ENCODE measurements around the gene FAM47B. TPM values are rescaled to one million over a fixed set of nuclear protein-coding genes. Genes with fewer than 3 reads are reported as not detected.

FAM47B gene
- total and polyA plus RNA-seq, 5 donors from 2014 or later, result not detected

DNA sequence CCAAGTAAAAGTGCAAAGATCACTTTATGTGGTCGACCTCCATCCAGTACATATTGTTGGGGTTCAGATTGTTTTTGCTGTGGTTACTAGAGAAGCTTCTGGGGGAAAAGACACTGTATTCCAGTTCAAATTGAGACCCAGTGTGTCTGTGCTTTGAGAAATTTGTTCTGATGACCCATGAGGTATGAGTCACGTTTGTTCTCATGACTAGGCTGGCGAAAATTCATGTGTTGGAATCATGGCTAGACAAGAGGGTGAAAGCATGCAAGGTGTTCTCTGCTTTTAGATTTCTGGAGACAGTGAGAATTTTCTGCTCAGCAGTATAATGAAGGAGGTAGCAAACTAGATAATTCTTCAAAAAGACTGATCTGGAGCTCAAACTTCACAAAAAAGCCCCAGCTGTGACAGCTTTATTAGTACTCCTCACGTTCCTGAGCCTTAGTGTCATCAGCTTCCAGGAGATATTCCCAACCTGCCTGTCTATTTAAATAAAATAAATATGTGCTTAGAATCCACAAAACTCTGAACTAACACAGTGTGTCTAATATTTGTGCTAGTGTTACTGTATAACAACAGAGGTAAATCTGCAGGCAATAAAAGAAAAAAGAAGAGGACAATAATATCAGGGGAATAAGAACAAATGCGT is 24.4 kb upstream of the FAM47B start:
- H3K36me3 Mint-ChIP-seq, result no peaks in the 10 kb centered on the region
- H3K27ac Mint-ChIP-seq, result no peak overlapping the region
- DNase-seq (no peak), ATAC-seq (ENCODE audit: low read depth in 2 of 2) (no peak)
- H3K9me3 ChIP-seq (ENCODE audit: control insufficient read depth in 2 of 2, low read length in 2 of 2), result no peaks in the 10 kb centered on the region
- no peak overlapping the region for H3K27ac ChIP-seq (ENCODE audit: insufficient read depth, low read length, poor library complexity, severe bottlenecking)
- no peaks in the 10 kb centered on the region for H3K27me3 ChIP-seq (ENCODE audit: control insufficient read depth, insufficient read depth, low read length)
- no peaks in the 10 kb centered on the region for H3K27me3 Mint-ChIP-seq
- H3K4me3 ChIP-seq (ENCODE audit: low read depth, low read length), result no peak overlapping the region
- H3K4me3 Mint-ChIP-seq, result no peak overlapping the region
- H3K4me1 ChIP-seq (ENCODE audit: control insufficient read depth, insufficient read depth, low read length, poor library complexity, severe bottlenecking), result no peaks in the 10 kb centered on the region
- H3K9me3 Mint-ChIP-seq, result peaks cover 0 to 4% (median 0%) of the 10 kb centered on the region in 7 donors
- no peaks in the 10 kb centered on the region for H3K4me1 Mint-ChIP-seq
- H3K36me3 ChIP-seq (ENCODE audit: control insufficient read depth, insufficient read depth, low read length), result no peaks in the 10 kb centered on the region

GRCh38 chrX:34918856-34919255 is 23.7 kb upstream of the FAM47B start:
- Mint-ChIP-seq H3K36me3 (no peaks in the 10 kb centered on the region), H3K27me3 (no peaks in the 10 kb centered on the region), H3K9me3 (peaks cover 0 to 4% (median 3%) of the 10 kb centered on the region in 7 donors), H3K4me1 (no peaks in the 10 kb centered on the region), H3K27ac (no peak overlapping the region), H3K4me3 (no peak overlapping the region)
- H3K4me1 ChIP-seq (ENCODE audit: control insufficient read depth, insufficient read depth, low read length, poor library complexity, severe bottlenecking), result no peaks in the 10 kb centered on the region
- no peaks in the 10 kb centered on the region for H3K27me3 ChIP-seq (ENCODE audit: control insufficient read depth, insufficient read depth, low read length)
- H3K36me3 ChIP-seq (ENCODE audit: control insufficient read depth, insufficient read depth, low read length), result no peaks in the 10 kb centered on the region
- no peak overlapping the region for H3K4me3 ChIP-seq (ENCODE audit: low read depth, low read length)
- no peak for ATAC-seq (ENCODE audit: low read depth in 2 of 2)
- no peaks in the 10 kb centered on the region for H3K9me3 ChIP-seq (ENCODE audit: control insufficient read depth in 2 of 2, low read length in 2 of 2)
- H3K27ac ChIP-seq (ENCODE audit: insufficient read depth, low read length, poor library complexity, severe bottlenecking), result no peak overlapping the region
- DNase-seq, result no peak

GRCh38 chrX:34927866-34928265 is 14.7 kb upstream of the FAM47B start:
- Histone ChIP-seq H3K36me3 (ENCODE audit: control insufficient read depth, insufficient read depth, low read length) (no peaks in the 10 kb centered on the region), H3K9me3 (ENCODE audit: control insufficient read depth in 2 of 2, low read length in 2 of 2) (no peaks in the 10 kb centered on the region), H3K27me3 (ENCODE audit: control insufficient read depth, insufficient read depth, low read length) (no peaks in the 10 kb centered on the region), H3K4me3 (ENCODE audit: low read depth, low read length) (no peak overlapping the region), H3K4me1 (ENCODE audit: control insufficient read depth, insufficient read depth, low read length, poor library complexity, severe bottlenecking) (no peaks in the 10 kb centered on the region), H3K27ac (ENCODE audit: insufficient read depth, low read length, poor library complexity, severe bottlenecking) (no peak overlapping the region)
- no peak overlapping the region for H3K4me3 Mint-ChIP-seq
- DNase-seq (no peak), ATAC-seq (ENCODE audit: low read depth in 2 of 2) (no peak)
- H3K27me3 Mint-ChIP-seq, result peaks cover 4% of the 10 kb centered on the region
- no peaks in the 10 kb centered on the region for H3K4me1 Mint-ChIP-seq
- H3K9me3 Mint-ChIP-seq, result peaks cover 0 to 3% (median 2%) of the 10 kb centered on the region in 7 donors
- H3K36me3 Mint-ChIP-seq, result no peaks in the 10 kb centered on the region
- H3K27ac Mint-ChIP-seq, result peak overlapping the region in 1 of 3 donors; percentile 63

- Mint-ChIP-seq H3K9me3 (peaks cover 0 to 12% (median 0%) of the 10 kb centered on the region in 7 donors), H3K4me3 (no peak overlapping the region), H3K27ac (no peak overlapping the region), H3K4me1 (no peaks in the 10 kb centered on the region), H3K36me3 (no peaks in the 10 kb centered on the region), H3K27me3 (no peaks in the 10 kb centered on the region)
- H3K4me3 ChIP-seq (ENCODE audit: low read depth, low read length), result no peak overlapping the region
- H3K27ac ChIP-seq (ENCODE audit: insufficient read depth, low read length, poor library complexity, severe bottlenecking), result no peak overlapping the region
- ATAC-seq (ENCODE audit: low read depth in 2 of 2) (no peak), DNase-seq (no peak)
- H3K9me3 ChIP-seq (ENCODE audit: control insufficient read depth in 2 of 2, low read length in 2 of 2), result no peaks in the 10 kb centered on the region
- H3K27me3 ChIP-seq (ENCODE audit: control insufficient read depth, insufficient read depth, low read length), result no peaks in the 10 kb centered on the region
- H3K4me1 ChIP-seq (ENCODE audit: control insufficient read depth, insufficient read depth, low read length, poor library complexity, severe bottlenecking), result no peaks in the 10 kb centered on the region
- H3K36me3 ChIP-seq (ENCODE audit: control insufficient read depth, insufficient read depth, low read length), result no peaks in the 10 kb centered on the region
Measured at GRCh38 chrX:34943235-34943634, 639 bp downstream of the FAM47B start.

GRCh38 chrX:34956916-34957315 is 14.3 kb downstream of the FAM47B start:
- H3K36me3 ChIP-seq (ENCODE audit: control insufficient read depth, insufficient read depth, low read length), result no peaks in the 10 kb centered on the region
- H3K4me1 ChIP-seq (ENCODE audit: control insufficient read depth, insufficient read depth, low read length, poor library complexity, severe bottlenecking), result no peaks in the 10 kb centered on the region
- Mint-ChIP-seq H3K27ac (no peak overlapping the region), H3K9me3 (peaks cover 0 to 4% (median 1%) of the 10 kb centered on the region in 7 donors), H3K36me3 (no peaks in the 10 kb centered on the region), H3K27me3 (no peaks in the 10 kb centered on the region), H3K4me3 (no peak overlapping the region), H3K4me1 (no peaks in the 10 kb centered on the region)
- no peaks in the 10 kb centered on the region for H3K9me3 ChIP-seq (ENCODE audit: control insufficient read depth in 2 of 2, low read length in 2 of 2)
- H3K27me3 ChIP-seq (ENCODE audit: control insufficient read depth, insufficient read depth, low read length), result no peaks in the 10 kb centered on the region
- no peak for DNase-seq
- H3K4me3 ChIP-seq (ENCODE audit: low read depth, low read length), result no peak overlapping the region
- H3K27ac ChIP-seq (ENCODE audit: insufficient read depth, low read length, poor library complexity, severe bottlenecking), result no peak overlapping the region
- no peak for ATAC-seq (ENCODE audit: low read depth in 2 of 2)

DNA sequence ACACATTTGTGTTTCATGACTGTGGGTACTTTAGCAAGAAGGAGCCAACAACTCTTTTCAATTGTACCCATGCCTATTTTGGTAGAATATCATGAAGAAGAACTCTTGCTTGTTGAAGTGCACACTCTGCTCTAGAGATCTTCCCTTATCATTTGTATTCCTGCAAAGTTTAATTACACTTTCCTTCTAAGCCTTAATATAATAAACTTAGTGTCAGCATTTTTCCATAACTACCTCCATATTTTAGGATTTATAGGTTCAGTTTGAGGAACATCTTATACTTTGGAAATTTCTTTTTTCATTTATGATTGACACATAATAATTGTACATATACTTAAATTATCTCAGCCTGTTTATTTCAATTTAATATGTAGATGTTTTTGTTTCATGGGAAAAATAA is 19.1 kb downstream of the FAM47B start:
- H3K36me3 Mint-ChIP-seq, result no peaks in the 10 kb centered on the region
- H3K4me1 Mint-ChIP-seq, result no peaks in the 10 kb centered on the region
- H3K36me3 ChIP-seq (ENCODE audit: control insufficient read depth, insufficient read depth, low read length), result no peaks in the 10 kb centered on the region
- no peaks in the 10 kb centered on the region for H3K27me3 Mint-ChIP-seq
- no peaks in the 10 kb centered on the region for H3K9me3 ChIP-seq (ENCODE audit: control insufficient read depth in 2 of 2, low read length in 2 of 2)
- no peaks in the 10 kb centered on the region for H3K4me1 ChIP-seq (ENCODE audit: control insufficient read depth, insufficient read depth, low read length, poor library complexity, severe bottlenecking)
- no peak overlapping the region for H3K4me3 ChIP-seq (ENCODE audit: low read depth, low read length)
- no peak for DNase-seq
- ATAC-seq (ENCODE audit: low read depth in 2 of 2), result no peak
- H3K27ac Mint-ChIP-seq, result no peak overlapping the region
- no peaks in the 10 kb centered on the region for H3K27me3 ChIP-seq (ENCODE audit: control insufficient read depth, insufficient read depth, low read length)
- H3K4me3 Mint-ChIP-seq, result no peak overlapping the region
- peaks cover 0 to 1% (median 0%) of the 10 kb centered on the region in 7 donors for H3K9me3 Mint-ChIP-seq
- H3K27ac ChIP-seq (ENCODE audit: insufficient read depth, low read length, poor library complexity, severe bottlenecking), result no peak overlapping the region

- no peaks in the 10 kb centered on the region for H3K27me3 ChIP-seq (ENCODE audit: control insufficient read depth, insufficient read depth, low read length)
- DNase-seq (no peak), ATAC-seq (ENCODE audit: low read depth in 2 of 2) (no peak)
- H3K27me3 Mint-ChIP-seq, result no peaks in the 10 kb centered on the region
- no peaks in the 10 kb centered on the region for H3K9me3 ChIP-seq (ENCODE audit: control insufficient read depth in 2 of 2, low read length in 2 of 2)
- H3K27ac Mint-ChIP-seq, result no peak overlapping the region
- peaks cover 0 to 4% (median 0%) of the 10 kb centered on the region in 7 donors for H3K9me3 Mint-ChIP-seq
- no peaks in the 10 kb centered on the region for H3K4me1 ChIP-seq (ENCODE audit: control insufficient read depth, insufficient read depth, low read length, poor library complexity, severe bottlenecking)
- H3K36me3 ChIP-seq (ENCODE audit: control insufficient read depth, insufficient read depth, low read length), result no peaks in the 10 kb centered on the region
- no peak overlapping the region for H3K4me3 Mint-ChIP-seq
- H3K4me3 ChIP-seq (ENCODE audit: low read depth, low read length), result no peak overlapping the region
- H3K4me1 Mint-ChIP-seq, result no peaks in the 10 kb centered on the region
- no peaks in the 10 kb centered on the region for H3K36me3 Mint-ChIP-seq
- no peak overlapping the region for H3K27ac ChIP-seq (ENCODE audit: insufficient read depth, low read length, poor library complexity, severe bottlenecking)
Measured at GRCh38 chrX:34972206-34972605, 29.6 kb downstream of the FAM47B start.

DNA sequence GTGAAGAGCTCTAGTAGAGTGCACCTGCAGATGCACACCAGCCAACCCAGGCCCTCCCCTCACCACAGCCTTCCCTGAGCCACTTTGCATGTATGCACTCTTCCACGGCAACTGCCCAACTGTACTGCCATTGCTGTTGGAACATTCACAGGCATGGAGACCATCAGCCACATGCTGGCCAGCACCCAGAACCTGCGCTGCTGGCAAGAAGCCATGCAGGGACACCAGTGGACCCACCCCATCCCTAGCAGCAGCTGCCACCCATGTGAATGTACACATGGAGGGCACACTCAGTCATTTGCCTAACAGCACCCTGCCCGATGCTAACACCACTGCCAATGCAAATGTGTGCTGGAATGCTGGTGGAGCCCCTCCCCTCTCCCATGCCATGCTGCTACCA is 35.6 kb downstream of the FAM47B start:
- no peaks in the 10 kb centered on the region for H3K36me3 Mint-ChIP-seq
- H3K4me1 Mint-ChIP-seq, result no peaks in the 10 kb centered on the region
- H3K27ac ChIP-seq (ENCODE audit: insufficient read depth, low read length, poor library complexity, severe bottlenecking), result no peak overlapping the region
- H3K9me3 Mint-ChIP-seq, result peaks cover 0 to 6% (median 4%) of the 10 kb centered on the region in 7 donors
- no peak overlapping the region for H3K27ac Mint-ChIP-seq
- no peaks in the 10 kb centered on the region for H3K36me3 ChIP-seq (ENCODE audit: control insufficient read depth, insufficient read depth, low read length)
- no peaks in the 10 kb centered on the region for H3K4me1 ChIP-seq (ENCODE audit: control insufficient read depth, insufficient read depth, low read length, poor library complexity, severe bottlenecking)
- no peak for DNase-seq
- ATAC-seq (ENCODE audit: low read depth in 2 of 2), result no peak
- no peak overlapping the region for H3K4me3 Mint-ChIP-seq
- no peak overlapping the region for H3K4me3 ChIP-seq (ENCODE audit: low read depth, low read length)
- no peaks in the 10 kb centered on the region for H3K9me3 ChIP-seq (ENCODE audit: control insufficient read depth in 2 of 2, low read length in 2 of 2)
- no peaks in the 10 kb centered on the region for H3K27me3 Mint-ChIP-seq
- H3K27me3 ChIP-seq (ENCODE audit: control insufficient read depth, insufficient read depth, low read length), result no peaks in the 10 kb centered on the region
